H1 (cell line): ENCODE measurements around the gene ARMH4. TPM values are rescaled to one million over a fixed set of nuclear protein-coding genes. Genes with fewer than 3 reads are reported as not detected.

Source experiments
- CTCF ChIA-PET: fragments of 300-600 bp; sonication (Branson Sonifier 250); formaldehyde crosslinking; loops from one replicate; lab custom pipeline; 2021; ENCODE audit not compliant: partially characterized antibody; lab: Charles Lee
- POLR2A ChIA-PET: fragments of 300-600 bp; sonication (Branson Sonifier 250); formaldehyde crosslinking; loops from one replicate; lab custom pipeline; 2021; ENCODE audit warnings: inconsistent platforms; ENCODE audit not compliant: partially characterized antibody; lab: Charles Lee
- DNase-seq, 2 experiments: peaks; one replicate each; pipeline versions ENCODE4 v3.0.0 to v3.0.0-alpha.2; 2010 to 2022; ENCODE audit warnings: low spot score in 2 of 2, low read depth in 1 of 2, mixed read lengths in 1 of 2
- FAIRE-seq: peaks from 2 replicates; lab custom pipeline; 2011; peaks lifted over from hg19 to GRCh38; lab: Jason Lieb, UNC
- H2AFZ ChIP-seq: 2 replicates; pipeline ENCODE4 v1.8.1; 2012; ENCODE audit warnings: low read length, inconsistent platforms
- H2AK5ac ChIP-seq: 2 replicates; pipeline ENCODE4 v1.6.1; 2013; ENCODE audit warnings: low read depth, low read length
- H2BK120ac ChIP-seq: replicated peaks from 2 replicates; pipeline ENCODE3; 2013; ENCODE audit warnings: low read depth, low read length, inconsistent platforms
- H2BK12ac ChIP-seq: 2 replicates; pipeline ENCODE4 v1.6.1; 2013; ENCODE audit warnings: low read depth, low read length
- H2BK15ac ChIP-seq: 2 replicates; pipeline ENCODE4 v1.6.1; 2013; ENCODE audit warnings: low read length
- H2BK20ac ChIP-seq: 2 replicates; pipeline ENCODE4 v1.6.1; 2013; ENCODE audit warnings: low read length
- H2BK5ac ChIP-seq: 2 replicates; pipeline ENCODE4 v1.6.1; 2013; ENCODE audit warnings: low read depth, low read length
- H3K14ac ChIP-seq: 2 replicates; pipeline ENCODE4 v1.6.1; 2013; ENCODE audit warnings: inconsistent platforms; ENCODE audit not compliant: insufficient read length
- H3K18ac ChIP-seq: 2 replicates; pipeline ENCODE4 v1.6.1; 2013; ENCODE audit warnings: low read length; ENCODE audit errors: extremely low read depth
- H3K23ac ChIP-seq: 2 replicates; pipeline ENCODE4 v1.6.1; 2013; ENCODE audit warnings: inconsistent platforms; ENCODE audit not compliant: insufficient read length
- H3K23me2 ChIP-seq: 2 replicates; pipeline ENCODE4 v1.6.1; 2013; ENCODE audit warnings: low read depth, low read length
- H3K27ac ChIP-seq: 2 replicates; pipeline ENCODE4 v1.6.1; 2011; ENCODE audit warnings: low read depth, low read length, inconsistent platforms
- H3K27me3 ChIP-seq, 4 experiments: replicated peaks in 1 of 4; 1 replicate in 1 of 4; 2 replicates in 3 of 4; pipeline versions ENCODE4 v1.6.1 to v1.8.1; 2011 to 2013; ENCODE audit warnings: low read length in 3 of 4, mild to moderate bottlenecking in 3 of 4, inconsistent platforms in 2 of 4, mixed read lengths in 2 of 4, moderate library complexity in 1 of 4; ENCODE audit not compliant: control insufficient read depth in 3 of 4, insufficient read depth in 3 of 4; ENCODE audit errors: extremely low read depth in 1 of 4
- H3K36me3 ChIP-seq, 4 experiments: 2 replicates each; pipeline versions ENCODE4 v1.6.1 to v1.8.1; 2011 to 2013; ENCODE audit warnings: mild to moderate bottlenecking in 4 of 4, low read length in 3 of 4, moderate library complexity in 2 of 4, control low read depth in 1 of 4, inconsistent platforms in 1 of 4; ENCODE audit not compliant: insufficient read depth in 4 of 4, control insufficient read depth in 2 of 4
- H3K4ac ChIP-seq: replicated peaks from 2 replicates; pipeline ENCODE3; 2013; ENCODE audit warnings: low read length, low read depth, mixed read lengths, inconsistent platforms; ENCODE audit not compliant: insufficient read length
- H3K4me1 ChIP-seq, 4 experiments: replicated peaks in 1 of 4; 1 replicate in 1 of 4; 2 replicates in 3 of 4; pipeline versions ENCODE4 v1.6.1 to v1.8.1; 2011 to 2013; ENCODE audit warnings: low read length in 3 of 4, inconsistent platforms in 2 of 4, mixed read lengths in 1 of 4; ENCODE audit not compliant: insufficient read depth in 4 of 4, control insufficient read depth in 3 of 4
- H3K4me2 ChIP-seq, 2 experiments: 2 replicates each; pipeline versions ENCODE4 v1.6.1 to v1.8.1; 2011 to 2013; ENCODE audit warnings: low read depth in 2 of 2, low read length in 2 of 2, control low read depth in 1 of 2, inconsistent platforms in 1 of 2, mild to moderate bottlenecking in 1 of 2; ENCODE audit not compliant: insufficient read depth in 1 of 2
- H3K4me3 ChIP-seq, 4 experiments: fragments of 200-600, 300-600 bp in 1 of 4; sonication (generic), shearing (Covaris generic), sonication (Bioruptor Twin) in 1 of 4; 2 replicates each; pipeline versions ENCODE4 v1.5.1 to v1.8.1; 2011 to 2016; ENCODE audit warnings: low read length in 4 of 4, low read depth in 3 of 4, control low read depth in 2 of 4, inconsistent platforms in 2 of 4, mild to moderate bottlenecking in 2 of 4, mixed read lengths in 1 of 4, moderate library complexity in 1 of 4; ENCODE audit not compliant: insufficient read depth in 2 of 4; ENCODE audit errors: extremely low read depth in 1 of 4
- H3K56ac ChIP-seq: replicated peaks from 2 replicates; pipeline ENCODE3; 2013; ENCODE audit warnings: low read depth, mild to moderate bottlenecking, mixed read lengths, low read length, inconsistent platforms; ENCODE audit not compliant: insufficient read length
- H3K79me1 ChIP-seq: 2 replicates; pipeline ENCODE4 v1.6.1; 2013; ENCODE audit warnings: low read depth, low read length, control low read depth
- H3K79me2 ChIP-seq, 2 experiments: 2 replicates each; pipeline versions ENCODE4 v1.6.1 to v1.8.1; 2012 to 2013; ENCODE audit warnings: low read length in 2 of 2, mild to moderate bottlenecking in 2 of 2, inconsistent platforms in 1 of 2; ENCODE audit not compliant: insufficient read depth in 2 of 2, control insufficient read depth in 1 of 2
- H3K9ac ChIP-seq, 4 experiments: replicated peaks in 1 of 4; 1 replicate in 1 of 4; 2 replicates in 3 of 4; pipeline versions ENCODE4 v1.6.1 to v1.8.1; 2011 to 2013; ENCODE audit warnings: low read depth in 3 of 4, low read length in 3 of 4, control low read depth in 2 of 4, mild to moderate bottlenecking in 2 of 4, moderate library complexity in 2 of 4, inconsistent platforms in 1 of 4; ENCODE audit errors: extremely low read depth in 1 of 4
- H3K9me3 ChIP-seq, 2 experiments: 2 replicates each; pipeline versions ENCODE4 v1.6.1 to v1.8.1; 2012 to 2013; ENCODE audit warnings: mild to moderate bottlenecking in 2 of 2, moderate library complexity in 2 of 2, control low read depth in 1 of 2, inconsistent platforms in 1 of 2, low read depth in 1 of 2, low read length in 1 of 2, mixed read lengths in 1 of 2; ENCODE audit not compliant: insufficient read depth in 2 of 2
- H4K20me1 ChIP-seq, 2 experiments: replicated peaks in 1 of 2; 2 replicates each; pipeline versions ENCODE3 to v1.8.1; 2011 to 2013; ENCODE audit warnings: inconsistent platforms in 2 of 2, low read length in 2 of 2, mild to moderate bottlenecking in 1 of 2; ENCODE audit not compliant: insufficient read depth in 2 of 2, control insufficient read depth in 1 of 2
- H4K5ac ChIP-seq: 2 replicates; pipeline ENCODE4 v1.6.1; 2013; ENCODE audit warnings: low read length, low read depth, mixed read lengths, inconsistent platforms; ENCODE audit not compliant: insufficient read length
- H4K8ac ChIP-seq: 2 replicates; pipeline ENCODE4 v1.8.0; 2013; ENCODE audit warnings: mild to moderate bottlenecking, moderate library complexity, low read length, inconsistent platforms; ENCODE audit not compliant: insufficient read depth; ENCODE audit errors: extremely low read depth
- H4K91ac ChIP-seq: replicated peaks from 2 replicates; pipeline ENCODE3; 2013; ENCODE audit warnings: low read length, mixed read lengths, inconsistent platforms; ENCODE audit not compliant: insufficient read length
- BACH1 ChIP-seq: IDR thresholded peaks from 2 replicates; pipeline ENCODE4 v1.6.1; 2012; ENCODE audit warnings: low read length, improper control_type of control experiment
- CEBPB ChIP-seq: IDR thresholded peaks from 2 replicates; pipeline ENCODE4 v1.6.1; 2012; ENCODE audit warnings: low read depth, low read length
- CTBP2 ChIP-seq: IDR thresholded peaks from 2 replicates; pipeline ENCODE4 v1.7.0; 2011; ENCODE audit warnings: borderline replicate concordance, mild to moderate bottlenecking, moderate library complexity, mixed read lengths, low read length; ENCODE audit not compliant: insufficient read depth, insufficient read length
- EZH2 ChIP-seq: fragments of 200-600 bp; sonication (generic); IDR thresholded peaks from 2 replicates; pipeline ENCODE4 v1.7.1; 2012; ENCODE audit warnings: low read depth, mild to moderate bottlenecking, moderate library complexity, low read length, inconsistent platforms; ENCODE audit not compliant: severe bottlenecking
- JUND ChIP-seq: IDR thresholded peaks from 2 replicates; pipeline ENCODE4 v1.6.1; 2011; ENCODE audit warnings: mild to moderate bottlenecking, improper control_type of control experiment, low read length
- KDM1A ChIP-seq: fragments of 200-600, 300-600 bp; sonication (generic); IDR thresholded peaks from 2 replicates; pipeline ENCODE4 v1.7.1; 2016; ENCODE audit warnings: mild to moderate bottlenecking, low read length, borderline replicate concordance
- KDM4A ChIP-seq: IDR thresholded peaks from one replicate; pipeline ENCODE4 v1.7.1; 2012; ENCODE audit warnings: low read depth, mild to moderate bottlenecking, moderate library complexity, low read length, inconsistent platforms; ENCODE audit not compliant: severe bottlenecking
- PHF8 ChIP-seq: fragments of 200-600 bp; sonication (generic); conservative IDR thresholded peaks from 2 replicates; pipeline ENCODE4 v1.7.1; 2012; ENCODE audit warnings: low read depth, mild to moderate bottlenecking, inconsistent platforms, low read length, moderate library complexity
- RAD21 ChIP-seq, 2 experiments: IDR thresholded peaks in 1 of 2; conservative IDR thresholded peaks in 1 of 2; 2 replicates each; pipeline ENCODE4 v1.6.1; 2011; ENCODE audit warnings: low read depth in 2 of 2, low read length in 2 of 2, improper control_type of control experiment in 1 of 2, inconsistent platforms in 1 of 2, mild to moderate bottlenecking in 1 of 2, moderate library complexity in 1 of 2
- SIN3A ChIP-seq, 2 experiments: IDR thresholded peaks in 1 of 2; conservative IDR thresholded peaks in 1 of 2; 2 replicates each; pipeline ENCODE4 v1.6.1; 2011 to 2012; ENCODE audit warnings: low read length in 2 of 2, improper control_type of control experiment in 1 of 2, low read depth in 1 of 2, mild to moderate bottlenecking in 1 of 2
- SRF ChIP-seq: IDR thresholded peaks from 2 replicates; pipeline ENCODE4 v1.6.1; 2011; ENCODE audit warnings: mild to moderate bottlenecking, low read depth, low read length, moderate library complexity
- SUZ12 ChIP-seq: fragments of 200-600 bp; sonication (generic); IDR thresholded peaks from 2 replicates; pipeline ENCODE4 v1.6.1; 2012; ENCODE audit warnings: mild to moderate bottlenecking, inconsistent platforms, low read length, moderate library complexity, mixed read lengths
- TAF7 ChIP-seq: optimal IDR thresholded peaks from 2 replicates; pipeline ENCODE3; 2011; ENCODE audit warnings: low read depth, mild to moderate bottlenecking, inconsistent platforms, low read length, moderate library complexity, borderline replicate concordance
- ZNF274 ChIP-seq: IDR thresholded peaks from 2 replicates; pipeline ENCODE4 v1.7.0; 2012; ENCODE audit warnings: low read length, borderline replicate concordance; ENCODE audit errors: extremely low read depth
- WGBS, 2 experiments: shearing (Covaris generic) in 1 of 2; methylation state at CpG; one replicate each; pipeline versions ENCODE4 v1.1.6 to v1.1.7; 2013 to 2015; ENCODE audit warnings: low lambda C conversion rate in 2 of 2, mixed read lengths in 2 of 2, inconsistent platforms in 1 of 2, low coverage in 1 of 2, missing lambda C conversion rate in 1 of 2; ENCODE audit not compliant: insufficient replicate concordance in 2 of 2, insufficient coverage in 1 of 2, insufficient read length in 1 of 2; ENCODE audit errors: extremely low coverage in 1 of 2, missing lambda C conversion rate in 1 of 2; 5-methylcytosine and 5-hydroxymethylcytosine counted together
- polyA plus RNA-seq, 7 experiments: library from polyadenylated mRNA; depleted of rRNA in 3 of 7; stranded (reverse) in 5 of 7; unstranded in 2 of 7; fragments of >200 nt in 5 of 7; fragments of 200-250 nt in 2 of 7; gene quantifications; 1 replicate in 5 of 7; 2 replicates in 1 of 7; 4 replicates in 1 of 7; pipeline versions ENCODE4 v1.2.1 to v1.2.3, GENCODE V29; 2011 to 2013; ENCODE audit warnings: missing spikeins in 2 of 7, mixed read lengths in 2 of 7
- total RNA-seq: library from RNA; stranded (reverse); fragmentation: NEBNext Ultra II Directional; extraction: Animal tissue kit (Norgen Biotek cat#: 25700); gene quantifications from 2 replicates; pipeline ENCODE4 v1.2.1, GENCODE V29; 2021

The ARMH4 gene
- total and polyA plus RNA-seq, 2 of the 8 experiments (the other 6 are each of a cell fraction or from before 2014, with no cell fraction given) = 7.1 to 25.4 TPM

- Histone ChIP-seq H3K18ac (no peak overlapping the region), H3K56ac (no peak overlapping the region), H2AK5ac (no peak overlapping the region), H3K27ac (no peak overlapping the region), H4K8ac (no peak overlapping the region), H3K4me1 (no peaks in the 10 kb centered on the region), H3K14ac (no peak overlapping the region), H3K23ac (no peak overlapping the region), H2BK5ac (no peak overlapping the region), H2BK15ac (no peak overlapping the region), H3K9me3 (no peaks in the 10 kb centered on the region), H4K20me1 (no peaks in the 10 kb centered on the region), H3K27me3 (no peaks in the 10 kb centered on the region), H3K79me2 (no peaks in the 10 kb centered on the region), H2BK12ac (no peak overlapping the region), H3K4me3 (no peak overlapping the region), H3K4ac (no peak overlapping the region), H3K9ac (no peak overlapping the region), H4K5ac (no peak overlapping the region), H3K4me2 (no peak overlapping the region), H3K79me1 (no peaks in the 10 kb centered on the region), H4K91ac (no peak overlapping the region), H2AFZ (no peak overlapping the region), H2BK20ac (no peak overlapping the region), H3K23me2 (0 out of 2 replicates have a peak, but pooled peaks cover 3% of the 10 kb centered on the region), H2BK120ac (no peak overlapping the region), H3K36me3 (0 out of 8 replicates have a peak, but pooled peaks cover 0 to 4% (median 0%) of the 10 kb centered on the region in 4 experiments)
- no peak for FAIRE-seq
- no peak for DNase-seq
- POLR2A ChIA-PET = no interaction called here
- CTCF ChIA-PET = interaction anchor here (0.6 to 1.7 kb wide), 3 partner anchors 9 to 14 kb away, joined by 3 to 4 read pairs (median 3); no protein-coding TSS in a partner anchor
- WGBS, 2 experiments = 81% methylated on average over 3 of the region's 3 CpGs; no CpG with 5 or more reads in 1 of the 2 experiments
- TF ChIP-seq PHF8 = no peak
- no peak for TF ChIP-seq RAD21 (IDR thresholded peaks at IDR 0.05 in 1 of 2, conservative IDR thresholded peaks at IDR 0.05 in 1 of 2; ENCODE audit: low read depth in 2 of 2, low read length in 2 of 2)
- TF ChIP-seq BACH1 = no peak
- TF ChIP-seq JUND = no peak
- no peak for TF ChIP-seq ZNF274
- no peak for TF ChIP-seq SUZ12
- TF ChIP-seq KDM1A = no peak
- TF ChIP-seq SRF = no peak
- no peak for TF ChIP-seq CTBP2
- no peak for TF ChIP-seq TAF7
- no peak for TF ChIP-seq CEBPB
- TF ChIP-seq KDM4A = no peak
- TF ChIP-seq EZH2 = no peak
- TF ChIP-seq SIN3A (conservative IDR thresholded peaks at IDR 0.05 in 1 of 2, IDR thresholded peaks at IDR 0.05 in 1 of 2; ENCODE audit: low read depth in 1 of 2, low read length in 2 of 2) = no peak
These were observed 32.6 kb downstream of the ARMH4 start for GRCh38 chr14:58119381-58119780.
